OCI-LY7 (cell line): ENCODE data around the gene KRTCAP2. TPM values are rescaled to one million over a fixed set of nuclear protein-coding genes. Genes with fewer than 3 reads are reported as not detected.
"Not testable (repeated sequence)": the region's sequence is repeated elsewhere in the genome, so short reads cannot be mapped to it uniquely, and the experiment has no call there.

Source experiments
- BruUV-seq: library from RNA; stranded (reverse); fragments of 400-500 nt; replicated peaks from 2 replicates; lab custom pipeline; 2021; lab: Mats Ljungman, UMichigan
- CTCF ChIA-PET: fragments of 300-600 bp; sonication (Branson Sonifier 250); formaldehyde crosslinking; loops from one replicate; lab custom pipeline; 2022; ENCODE audit warnings: antibody characterized with exemption; ENCODE audit not compliant: unreplicated experiment; lab: Charles Lee
- POLR2A ChIA-PET: fragments of 300-600 bp; sonication (Branson Sonifier 250); formaldehyde crosslinking; loops from one replicate; lab custom pipeline; 2022; ENCODE audit warnings: antibody characterized with exemption; lab: Charles Lee
- DNase-seq: peaks from one replicate; pipeline ENCODE4 v3.0.0-alpha.2; 2015; ENCODE audit warnings: low spot score
- H2AFZ ChIP-seq: fragments of 200-600 bp; sonication (generic), shearing (Covaris generic); 2 replicates; pipeline ENCODE4 v1.6.1; 2014; ENCODE audit warnings: mild to moderate bottlenecking, antibody characterized with exemption, low read length, moderate library complexity
- H3K27ac ChIP-seq: fragments of 200-600 bp; sonication (generic); 2 replicates; pipeline ENCODE4 v1.5.1; 2014; ENCODE audit warnings: mixed run types, low read depth, mild to moderate bottlenecking, moderate library complexity, low read length, inconsistent platforms; ENCODE audit not compliant: poor library complexity, severe bottlenecking
- H3K36me3 ChIP-seq: fragments of 200-600 bp; sonication (generic); 2 replicates; pipeline ENCODE4 v1.6.1; 2014; ENCODE audit warnings: mild to moderate bottlenecking, antibody characterized with exemption, low read length, moderate library complexity, mixed read lengths; ENCODE audit not compliant: insufficient read depth
- H3K4me1 ChIP-seq: fragments of 200-600 bp; sonication (generic); 2 replicates; pipeline ENCODE4 v1.5.1; 2014; ENCODE audit warnings: mild to moderate bottlenecking, low read length; ENCODE audit not compliant: insufficient read depth, poor library complexity, severe bottlenecking
- H3K4me2 ChIP-seq: fragments of 200-600 bp; sonication (generic); 2 replicates; pipeline ENCODE4 v1.6.1; 2014; ENCODE audit warnings: mild to moderate bottlenecking, low read length
- H3K4me3 ChIP-seq: fragments of 200-600 bp; sonication (generic); 2 replicates; pipeline ENCODE4 v1.5.1; 2014; ENCODE audit warnings: mild to moderate bottlenecking, low read depth, low read length; ENCODE audit not compliant: poor library complexity, severe bottlenecking
- H3K79me2 ChIP-seq: fragments of 200-600 bp; sonication (generic); 2 replicates; pipeline ENCODE4 v1.6.1; 2016; ENCODE audit warnings: low read depth, mild to moderate bottlenecking, low read length, moderate library complexity, mixed read lengths; ENCODE audit not compliant: insufficient read depth
- H3K9me2 ChIP-seq: fragments of 200-600 bp; sonication (generic); 2 replicates; pipeline ENCODE4 v1.6.1; 2016; ENCODE audit warnings: mild to moderate bottlenecking, low read length, mixed read lengths; ENCODE audit not compliant: insufficient read depth
- H3K9me3 ChIP-seq: fragments of 200-600 bp; sonication (generic); 2 replicates; pipeline ENCODE4 v1.6.1; 2014; ENCODE audit warnings: mild to moderate bottlenecking, mixed run types, low read length, mixed read lengths
- H4K20me1 ChIP-seq: fragments of 200-600 bp; sonication (generic); 2 replicates; pipeline ENCODE4 v1.6.1; 2014; ENCODE audit warnings: mild to moderate bottlenecking, antibody characterized with exemption, low read length, moderate library complexity, mixed read lengths; ENCODE audit not compliant: insufficient read depth
- EZH2phosphoT487 ChIP-seq: fragments of 200-600 bp; sonication (generic); IDR thresholded peaks from 2 replicates; pipeline ENCODE4 v1.6.1; 2018; ENCODE audit warnings: low read depth, borderline replicate concordance, mild to moderate bottlenecking, mixed run types, antibody characterized with exemption, low read length, moderate library complexity, mixed read lengths
- intact Hi-C: fragments of 100-400 bp; cut with micrococcal nuclease; formaldehyde crosslinking; loops from one replicate; pipeline ENCODE4 v1.10.0; 2022; ENCODE audit not compliant: unreplicated experiment
- total RNA-seq, 2 experiments: library from RNA; depleted of rRNA in 1 of 2; stranded (reverse); fragments of >200 nt in 1 of 2; shearing (Covaris generic) in 1 of 2; gene quantifications; 2 replicates each; pipeline ENCODE4 v1.2.3, GENCODE V29; 2014 to 2022
- TF ChIP-seq, protein P1 (sequence below): fragments of 200-600 bp; sonication (generic); conservative IDR thresholded peaks from 2 replicates; pipeline ENCODE4 v1.5.1; 2014; ENCODE audit warnings: mild to moderate bottlenecking, antibody characterized with exemption, low read length, moderate library complexity, mixed read lengths

KRTCAP2 gene
- total RNA-seq, 2 experiments from 2014 or later, result 128 to 141 TPM

DNA sequence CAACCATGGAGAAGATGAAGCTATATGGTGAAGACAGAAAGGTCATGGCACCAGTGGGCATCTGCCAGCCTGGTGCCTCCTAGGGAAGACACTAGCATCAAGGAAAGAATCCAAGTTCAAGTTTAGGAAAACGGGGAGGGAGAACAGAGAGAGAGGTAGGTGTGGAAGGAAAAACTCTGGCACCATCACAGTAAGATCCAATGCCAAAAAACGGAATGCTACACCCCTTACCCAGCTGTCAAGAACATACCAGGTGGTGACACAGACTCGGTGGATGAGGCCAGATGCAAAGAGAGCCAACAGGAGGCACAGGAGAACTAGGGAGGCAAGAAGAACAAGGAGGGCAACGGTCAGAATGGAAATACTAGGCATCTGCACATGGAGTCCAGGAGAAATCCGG, 3.6 kb downstream of the KRTCAP2 start:
- peaks cover 14% of the 10 kb centered on the region; the same call in 1 of the 2 replicates for H3K79me2 ChIP-seq
- no peak overlapping the region for H3K4me3 ChIP-seq
- H3K9me2 ChIP-seq, result no peaks in the 10 kb centered on the region
- BruUV-seq, result no TSS peak
- DNase-seq, result no peak
- H4K20me1 ChIP-seq, result no peaks in the 10 kb centered on the region
- intact Hi-C loops, result no loop called here
- H3K4me1 ChIP-seq, result peaks cover 36% of the 10 kb centered on the region
- peaks cover 18% of the 10 kb centered on the region; the same call in 1 of the 2 replicates for H3K36me3 ChIP-seq
- no peak overlapping the region for H3K4me2 ChIP-seq
- CTCF ChIA-PET, result no interaction called here
- no peak overlapping the region for H3K27ac ChIP-seq
- no peak overlapping the region for H2AFZ ChIP-seq
- H3K9me3 ChIP-seq, result no peaks in the 10 kb centered on the region
- POLR2A ChIA-PET, result interaction anchor here (0.6 kb wide), 1 partner anchor 33 kb away, joined by 3 read pairs; no protein-coding TSS in a partner anchor
- TF ChIP-seq EZH2phosphoT487, result no peak
- TF ChIP-seq, protein P1, sequence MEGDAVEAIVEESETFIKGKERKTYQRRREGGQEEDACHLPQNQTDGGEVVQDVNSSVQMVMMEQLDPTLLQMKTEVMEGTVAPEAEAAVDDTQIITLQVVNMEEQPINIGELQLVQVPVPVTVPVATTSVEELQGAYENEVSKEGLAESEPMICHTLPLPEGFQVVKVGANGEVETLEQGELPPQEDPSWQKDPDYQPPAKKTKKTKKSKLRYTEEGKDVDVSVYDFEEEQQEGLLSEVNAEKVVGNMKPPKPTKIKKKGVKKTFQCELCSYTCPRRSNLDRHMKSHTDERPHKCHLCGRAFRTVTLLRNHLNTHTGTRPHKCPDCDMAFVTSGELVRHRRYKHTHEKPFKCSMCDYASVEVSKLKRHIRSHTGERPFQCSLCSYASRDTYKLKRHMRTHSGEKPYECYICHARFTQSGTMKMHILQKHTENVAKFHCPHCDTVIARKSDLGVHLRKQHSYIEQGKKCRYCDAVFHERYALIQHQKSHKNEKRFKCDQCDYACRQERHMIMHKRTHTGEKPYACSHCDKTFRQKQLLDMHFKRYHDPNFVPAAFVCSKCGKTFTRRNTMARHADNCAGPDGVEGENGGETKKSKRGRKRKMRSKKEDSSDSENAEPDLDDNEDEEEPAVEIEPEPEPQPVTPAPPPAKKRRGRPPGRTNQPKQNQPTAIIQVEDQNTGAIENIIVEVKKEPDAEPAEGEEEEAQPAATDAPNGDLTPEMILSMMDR, result no peak

GRCh38 chr1:155168456-155169210, 4.5 kb downstream of the KRTCAP2 start:
- no peak overlapping the region for H2AFZ ChIP-seq
- ChIA-PET CTCF (interaction anchor here (1.0 to 1.5 kb wide), 3 partner anchors 77 to 124 kb away, joined by 3 to 10 read pairs (median 5); no protein-coding TSS in a partner anchor), POLR2A (interaction anchor here (0.6 to 1.1 kb wide), 2 partner anchors 32 to 78 kb away, joined by 3 to 5 read pairs; no protein-coding TSS in a partner anchor)
- H3K4me3 ChIP-seq, result no peak overlapping the region
- H3K4me2 ChIP-seq, result no peak overlapping the region
- H3K9me3 ChIP-seq, result no peaks in the 10 kb centered on the region
- no peaks in the 10 kb centered on the region for H3K9me2 ChIP-seq
- no peak for TF ChIP-seq EZH2phosphoT487
- TF ChIP-seq, protein P1, result no peak
- H3K4me1 ChIP-seq, result peaks cover 27% of the 10 kb centered on the region
- no TSS peak for BruUV-seq
- H3K27ac ChIP-seq, result no peak overlapping the region
- peaks cover 18% of the 10 kb centered on the region; the same call in 1 of the 2 replicates for H3K36me3 ChIP-seq
- DNase-seq, result no peak
- intact Hi-C loops, result no loop called here
- peaks cover 14% of the 10 kb centered on the region; the same call in 1 of the 2 replicates for H3K79me2 ChIP-seq
- no peaks in the 10 kb centered on the region for H4K20me1 ChIP-seq

GRCh38 chr1:155168105-155168445, 5.0 kb downstream of the KRTCAP2 start:
- H3K27ac ChIP-seq, H2AFZ ChIP-seq, H3K4me3 ChIP-seq, H4K20me1 ChIP-seq, BruUV-seq, DNase-seq, H3K9me2 ChIP-seq, H3K9me3 ChIP-seq, intact Hi-C loops: not testable (repeated sequence)
- Histone ChIP-seq H3K4me2 (peak overlapping the region; percentile 90; the same call in 1 of the 2 replicates), H3K4me1 (peaks cover 23% of the 10 kb centered on the region), H3K79me2 (peaks cover 14% of the 10 kb centered on the region; the same call in 1 of the 2 replicates), H3K36me3 (peaks cover 18% of the 10 kb centered on the region; the same call in 1 of the 2 replicates)
- CTCF ChIA-PET, result interaction anchor here (1.0 to 1.7 kb wide), 4 partner anchors 77 to 123 kb away, joined by 3 to 10 read pairs (median 6); no protein-coding TSS in a partner anchor
- POLR2A ChIA-PET, result interaction anchor here (1.1 kb wide), 1 partner anchor 78 kb away, joined by 5 read pairs; no protein-coding TSS in a partner anchor
